HEK293 (cell line): ENCODE measurements around the gene HDHD5.

Source experiments
- CTCF ChIA-PET: fragments of 350-600 bp; formaldehyde crosslinking; extraction: SDS; loops from one replicate; lab custom pipeline; 2021; ENCODE audit warnings: antibody characterized with exemption; lab: Yijun Ruan, JAX
- POLR2A ChIA-PET: fragments of 300-600 bp; formaldehyde crosslinking; extraction: SDS; loops from one replicate; lab custom pipeline; 2020; ENCODE audit warnings: antibody characterized with exemption, inconsistent platforms; lab: Yijun Ruan, JAX
- H3K27ac ChIP-seq: fragments of 200-500 bp; sonication (Bioruptor generic); 2 replicates; pipeline ENCODE4 v1.5.1; 2014; ENCODE audit warnings: low read depth, low read length, control low read depth, inconsistent platforms; ENCODE audit errors: extremely low read depth
- H3K36me3 ChIP-seq, 2 experiments: fragments of 200-500 bp in 1 of 2; sonication (Bioruptor generic) in 1 of 2; 1 replicate in 1 of 2; 2 replicates in 1 of 2; pipeline ENCODE4 v1.5.1; 2014 to 2017; ENCODE audit warnings: inconsistent platforms in 2 of 2, low read length in 2 of 2; ENCODE audit not compliant: control insufficient read depth in 2 of 2, insufficient read depth in 1 of 2
- H3K4me1 ChIP-seq: fragments of 200-500 bp; sonication (Bioruptor generic); 2 replicates; pipeline ENCODE4 v1.5.1; 2014; ENCODE audit warnings: mild to moderate bottlenecking, low read length, inconsistent platforms; ENCODE audit not compliant: control insufficient read depth, insufficient read depth
- H3K4me3 ChIP-seq: 2 replicates; pipeline ENCODE4 v1.5.1; 2011; ENCODE audit warnings: low read depth, mild to moderate bottlenecking, control low read depth, low read length, moderate library complexity
- H3K9me3 ChIP-seq: fragments of 200-500 bp; sonication (Bioruptor generic); 2 replicates; pipeline ENCODE4 v1.5.1; 2014; ENCODE audit warnings: low read depth, low read length, inconsistent platforms; ENCODE audit not compliant: control insufficient read depth, insufficient read depth
- EGR2 ChIP-seq: fragments of 450-650 bp; formaldehyde crosslinking; IDR thresholded peaks from 2 replicates; pipeline ENCODE4 v1.5.1; 2016; ENCODE audit warnings: low read depth, missing biosample characterization, missing genetic modification characterization
- GLIS2 ChIP-seq: fragments of 450-650 bp; formaldehyde crosslinking; IDR thresholded peaks from 2 replicates; pipeline ENCODE4 v1.5.1; 2016; ENCODE audit warnings: missing biosample characterization, missing genetic modification characterization
- PRDM1 ChIP-seq: fragments of 450-650 bp; formaldehyde crosslinking; IDR thresholded peaks from 2 replicates; pipeline ENCODE4; 2016; ENCODE audit warnings: missing biosample characterization, missing genetic modification characterization
- REST ChIP-seq: fragments of 450-650 bp; formaldehyde crosslinking; IDR thresholded peaks from 2 replicates; pipeline ENCODE4 v1.5.1; 2016; ENCODE audit warnings: missing biosample characterization, missing genetic modification characterization
- TSHZ1 ChIP-seq: fragments of 450-650 bp; formaldehyde crosslinking; IDR thresholded peaks from 2 replicates; pipeline ENCODE4 v1.5.1; 2016; ENCODE audit warnings: missing biosample characterization, missing genetic modification characterization, borderline replicate concordance
- ZBTB10 ChIP-seq: fragments of 450-650 bp; formaldehyde crosslinking; IDR thresholded peaks from 2 replicates; pipeline ENCODE4 v1.5.1; 2016; ENCODE audit warnings: missing biosample characterization, missing genetic modification characterization
- ZBTB20 ChIP-seq: fragments of 450-650 bp; formaldehyde crosslinking; IDR thresholded peaks from 2 replicates; pipeline ENCODE4 v1.5.1; 2016; ENCODE audit warnings: missing biosample characterization, missing genetic modification characterization
- ZNF10 ChIP-seq: fragments of 450-650 bp; formaldehyde crosslinking; IDR thresholded peaks from 2 replicates; pipeline ENCODE4 v1.5.1; 2017; ENCODE audit warnings: missing biosample characterization, missing genetic modification characterization
- ZNF112 ChIP-seq: fragments of 450-650 bp; formaldehyde crosslinking; IDR thresholded peaks from 2 replicates; pipeline ENCODE4 v1.5.0; 2017; ENCODE audit warnings: missing biosample characterization, missing genetic modification characterization
- ZNF132 ChIP-seq: fragments of 450-650 bp; formaldehyde crosslinking; IDR thresholded peaks from 2 replicates; pipeline ENCODE4 v1.5.1; 2017; ENCODE audit warnings: missing biosample characterization, missing genetic modification characterization, borderline replicate concordance
- ZNF214 ChIP-seq: fragments of 450-650 bp; formaldehyde crosslinking; IDR thresholded peaks from 2 replicates; pipeline ENCODE4 v1.5.1; 2017; ENCODE audit warnings: missing biosample characterization, mild to moderate bottlenecking, missing genetic modification characterization, borderline replicate concordance
- ZNF354C ChIP-seq: fragments of 450-650 bp; formaldehyde crosslinking; IDR thresholded peaks from 2 replicates; pipeline ENCODE4 v1.5.1; 2016; ENCODE audit warnings: missing biosample characterization, missing genetic modification characterization, low read depth, borderline replicate concordance
- ZNF416 ChIP-seq: fragments of 450-650 bp; formaldehyde crosslinking; IDR thresholded peaks from 2 replicates; pipeline ENCODE4 v1.5.1; 2016; ENCODE audit warnings: missing biosample characterization, missing genetic modification characterization
- ZNF426 ChIP-seq: fragments of 450-650 bp; formaldehyde crosslinking; IDR thresholded peaks from 2 replicates; pipeline ENCODE4 v1.5.1; 2017; ENCODE audit warnings: missing biosample characterization, missing genetic modification characterization, mild to moderate bottlenecking, inconsistent platforms, moderate library complexity
- ZNF560 ChIP-seq: fragments of 450-650 bp; formaldehyde crosslinking; IDR thresholded peaks from 2 replicates; pipeline ENCODE4 v1.5.1; 2017; ENCODE audit warnings: missing biosample characterization, missing genetic modification characterization, borderline replicate concordance
- ZNF596 ChIP-seq: fragments of 450-650 bp; IDR thresholded peaks from 2 replicates; pipeline ENCODE4 v1.5.0; 2018; ENCODE audit warnings: missing biosample characterization, mild to moderate bottlenecking, missing genetic modification characterization, moderate library complexity
- ZNF658 ChIP-seq: fragments of 450-650 bp; formaldehyde crosslinking; IDR thresholded peaks from 2 replicates; pipeline ENCODE4; 2016; ENCODE audit warnings: missing biosample characterization, missing genetic modification characterization
- ZNF664 ChIP-seq: fragments of 450-650 bp; formaldehyde crosslinking; IDR thresholded peaks from 2 replicates; pipeline ENCODE4 v1.5.1; 2016; ENCODE audit warnings: missing biosample characterization, missing genetic modification characterization
- ZNF792 ChIP-seq: fragments of 450-650 bp; formaldehyde crosslinking; IDR thresholded peaks from 2 replicates; pipeline ENCODE4 v1.5.1; 2016; ENCODE audit warnings: missing biosample characterization, missing genetic modification characterization
- ZNF843 ChIP-seq: fragments of 450-650 bp; formaldehyde crosslinking; IDR thresholded peaks from 2 replicates; pipeline ENCODE4 v1.5.1; 2016; ENCODE audit warnings: missing biosample characterization, missing genetic modification characterization
- ZSCAN5A ChIP-seq: fragments of 450-650 bp; formaldehyde crosslinking; IDR thresholded peaks from 2 replicates; pipeline ENCODE4 v1.5.1; 2016; ENCODE audit warnings: missing biosample characterization, missing genetic modification characterization

HDHD5 gene

GRCh38 chr22:17105143-17106129, 53.6 kb downstream of the HDHD5 start:
- POLR2A ChIA-PET = no interaction called here
- Histone ChIP-seq H3K36me3 (peaks cover 5 to 91% of the 10 kb centered on the region in 2 experiments), H3K9me3 (no peaks in the 10 kb centered on the region), H3K4me3 (no peak overlapping the region), H3K27ac (no peak overlapping the region), H3K4me1 (no peaks in the 10 kb centered on the region)
- TF ChIP-seq EGR2 (tag by site-specific recombination) = no peak
- TF ChIP-seq ZNF792 = no peak
- TF ChIP-seq GLIS2 (tag by site-specific recombination) = no peak
- no peak for TF ChIP-seq ZNF112
- TF ChIP-seq ZNF560 (tag by site-specific recombination) = no peak
- TF ChIP-seq REST (tag by site-specific recombination) = no peak
- TF ChIP-seq ZNF664 (tag by site-specific recombination) = no peak
- no peak for TF ChIP-seq ZNF596 (tag by site-specific recombination)
- TF ChIP-seq ZNF10 (tag by site-specific recombination) = no peak
- TF ChIP-seq ZNF843 (tag by site-specific recombination) = no peak
- no peak for TF ChIP-seq ZNF132 (tag by site-specific recombination)
- TF ChIP-seq ZNF426 (tag by site-specific recombination) = no peak
- no peak for TF ChIP-seq ZNF416 (tag by site-specific recombination)
- TF ChIP-seq ZNF658 (tag by site-specific recombination) = no peak
- no peak for TF ChIP-seq ZSCAN5A (tag by site-specific recombination)
- TF ChIP-seq ZBTB20 = no peak
- TF ChIP-seq ZNF354C = no peak
- CTCF ChIA-PET = interaction anchor here (0.6 kb wide), 1 partner anchor 262 kb away, joined by 5 read pairs; no protein-coding TSS in a partner anchor

- peaks cover 5 to 94% of the 10 kb centered on the region in 2 experiments for H3K36me3 ChIP-seq
- no peak overlapping the region for H3K4me3 ChIP-seq
- no peaks in the 10 kb centered on the region for H3K4me1 ChIP-seq
- no peak overlapping the region for H3K27ac ChIP-seq
- ChIA-PET CTCF (no interaction called here), POLR2A (no interaction called here)
- no peaks in the 10 kb centered on the region for H3K9me3 ChIP-seq
- no peak for TF ChIP-seq ZNF132 (tag by site-specific recombination)
- no peak for TF ChIP-seq ZBTB10 (tag by site-specific recombination)
- no peak for TF ChIP-seq ZNF214 (tag by site-specific recombination)
- TF ChIP-seq TSHZ1 (tag by site-specific recombination) = no peak
- no peak for TF ChIP-seq PRDM1 (tag by site-specific recombination)
These were observed 54.6 kb downstream of the HDHD5 start for GRCh38 chr22:17104336-17104935.
